GM12891 (cell line): ENCODE measurements around the gene TACC3.

Source experiments
- PAX5 ChIP-seq: IDR thresholded peaks from 2 replicates; pipeline ENCODE4 v1.6.1; 2011; ENCODE audit warnings: low read length, moderate library complexity, mild to moderate bottlenecking; ENCODE audit not compliant: insufficient read depth, severe bottlenecking
- POLR2A ChIP-seq: IDR thresholded peaks from 2 replicates; pipeline ENCODE4 v1.6.1; 2011; ENCODE audit warnings: low read depth, low read length, control low read depth
- POLR2AphosphoS5 ChIP-seq: IDR thresholded peaks from 2 replicates; pipeline ENCODE4 v1.6.1; 2011; ENCODE audit warnings: low read depth, low read length, control low read depth
- SPI1 ChIP-seq: IDR thresholded peaks from 2 replicates; pipeline ENCODE4 v1.6.1; 2011; ENCODE audit warnings: low read depth, low read length, control low read depth
- TAF1 ChIP-seq: IDR thresholded peaks from 2 replicates; pipeline ENCODE4 v1.6.1; 2011; ENCODE audit warnings: low read depth, low read length, control low read depth

- TF ChIP-seq TAF1 (no peak), POLR2AphosphoS5 (no peak), POLR2A (no peak; the same call in 1 of the 2 replicates), PAX5 (no peak), SPI1 (no peak)
These were observed 10.2 kb upstream of the TACC3 start for GRCh38 chr4:1711055-1711570.
